A549 (cell line): ENCODE data around the gene KLRC2.

Source experiments
- CEBPB ChIP-seq, 2 experiments: fragments of >200 bp in 1 of 2; sonication (Bioruptor Twin) in 1 of 2; formaldehyde crosslinking in 1 of 2; IDR thresholded peaks; 2 replicates each; pipeline ENCODE4 v1.6.1; 2012 to 2016
- CTCF ChIP-seq: fragments of >200 bp; sonication (Bioruptor Twin); formaldehyde crosslinking; IDR thresholded peaks from 3 replicates; pipeline ENCODE4 v1.5.1; 2016
- GATA3 ChIP-seq: IDR thresholded peaks from 2 replicates; pipeline ENCODE4 v1.6.1; 2012; ENCODE audit warnings: borderline replicate concordance
- JUNB ChIP-seq: fragments of >200 bp; sonication (Bioruptor Twin); formaldehyde crosslinking; IDR thresholded peaks from 2 replicates; pipeline ENCODE4 v1.6.1; 2016
- MAFK ChIP-seq: fragments of 450-650 bp; IDR thresholded peaks from 2 replicates; pipeline ENCODE4 v1.6.1; 2014; ENCODE audit not compliant: partially characterized antibody
- POLR2AphosphoS2 ChIP-seq: conservative IDR thresholded peaks from 2 replicates; pipeline ENCODE4 v1.6.1; 2012; ENCODE audit warnings: low read length, improper control_type of control experiment, inconsistent platforms

GRCh38 chr12:10400829-10401228, 35.0 kb downstream of the KLRC2 start:
- TF ChIP-seq MAFK: no peak
- TF ChIP-seq JUNB: no peak
- no peak for TF ChIP-seq CTCF
- no peak for TF ChIP-seq CEBPB (IDR thresholded peaks at IDR 0.05)
- no peak for TF ChIP-seq GATA3
- no peak for TF ChIP-seq POLR2AphosphoS2
